KOPT-K1 (cell line): ENCODE measurements around the gene PLEK.
A peak's percentile ranks its signal among the peaks of the same experiment; 100 is the strongest.
"Not testable (repeated sequence)": the region's sequence is repeated elsewhere in the genome, so short reads cannot be mapped to it uniquely, and the experiment has no call there.

Source experiments
- H3K27ac ChIP-seq: fragments of 200-600 bp; sonication (generic); 2 replicates; pipeline ENCODE4 v1.5.1; 2016; ENCODE audit warnings: antibody characterized with exemption, mild to moderate bottlenecking, low read depth, low read length; ENCODE audit not compliant: poor library complexity, severe bottlenecking
- H3K36me3 ChIP-seq: fragments of 200-600 bp; sonication (generic); 2 replicates; pipeline ENCODE4 v1.5.1; 2017; ENCODE audit warnings: antibody characterized with exemption, mild to moderate bottlenecking, low read length, moderate library complexity; ENCODE audit not compliant: insufficient read depth
- H3K9me3 ChIP-seq: fragments of 200-600 bp; sonication (generic); 2 replicates; pipeline ENCODE4 v1.5.1; 2017; ENCODE audit warnings: antibody characterized with exemption, low read length, mild to moderate bottlenecking; ENCODE audit not compliant: insufficient read depth, poor library complexity, severe bottlenecking

The PLEK gene

DNA sequence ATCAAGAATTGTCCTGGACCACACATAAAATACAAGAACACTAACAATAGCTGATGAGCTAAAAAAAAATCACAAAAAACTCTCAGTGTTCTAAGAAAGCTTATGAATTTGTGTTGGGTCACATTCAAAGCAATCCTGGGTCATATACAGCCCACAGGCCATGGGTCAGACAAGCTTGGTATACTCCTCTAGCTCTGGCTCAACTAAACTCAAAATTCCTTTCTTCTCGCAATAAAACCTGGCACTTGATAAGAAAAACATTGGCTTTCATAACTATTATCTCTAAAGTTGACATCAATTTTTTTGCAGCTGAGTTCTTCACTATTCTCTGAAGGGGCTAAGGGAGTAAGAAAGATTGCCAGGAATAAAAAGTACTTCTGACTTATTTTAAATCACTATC, 63.7 kb downstream of the PLEK start:
- no peak overlapping the region for H3K27ac ChIP-seq
- H3K36me3 ChIP-seq: no peaks in the 10 kb centered on the region
- peaks cover 6% of the 10 kb centered on the region for H3K9me3 ChIP-seq

DNA sequence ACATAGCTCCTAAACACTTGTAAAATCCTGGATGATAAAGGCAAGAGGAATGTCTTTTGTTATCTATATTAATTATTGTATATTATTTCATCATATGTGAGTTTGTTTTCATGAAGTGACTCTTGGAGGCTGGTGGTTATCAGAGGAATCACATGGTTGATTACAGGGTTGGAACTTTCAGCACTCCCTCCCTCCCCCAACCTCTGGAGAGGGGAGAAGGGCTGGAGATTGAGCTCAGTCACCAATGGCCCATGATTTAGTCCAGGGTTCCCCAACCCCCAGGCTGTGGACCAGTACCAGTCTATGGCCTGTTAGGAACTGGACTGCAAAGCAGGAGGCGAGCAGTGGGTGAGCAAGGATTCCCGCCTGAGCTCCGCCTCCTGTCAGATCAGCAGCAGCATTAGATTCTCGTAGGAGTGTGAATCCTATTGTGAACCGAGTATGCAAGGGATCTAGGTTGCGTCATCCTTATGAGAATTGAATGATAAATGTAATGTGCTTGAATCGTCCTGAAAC, 64.3 kb downstream of the PLEK start:
- no peak overlapping the region for H3K27ac ChIP-seq
- H3K36me3 ChIP-seq: no peaks in the 10 kb centered on the region
- peaks cover 6% of the 10 kb centered on the region for H3K9me3 ChIP-seq

DNA sequence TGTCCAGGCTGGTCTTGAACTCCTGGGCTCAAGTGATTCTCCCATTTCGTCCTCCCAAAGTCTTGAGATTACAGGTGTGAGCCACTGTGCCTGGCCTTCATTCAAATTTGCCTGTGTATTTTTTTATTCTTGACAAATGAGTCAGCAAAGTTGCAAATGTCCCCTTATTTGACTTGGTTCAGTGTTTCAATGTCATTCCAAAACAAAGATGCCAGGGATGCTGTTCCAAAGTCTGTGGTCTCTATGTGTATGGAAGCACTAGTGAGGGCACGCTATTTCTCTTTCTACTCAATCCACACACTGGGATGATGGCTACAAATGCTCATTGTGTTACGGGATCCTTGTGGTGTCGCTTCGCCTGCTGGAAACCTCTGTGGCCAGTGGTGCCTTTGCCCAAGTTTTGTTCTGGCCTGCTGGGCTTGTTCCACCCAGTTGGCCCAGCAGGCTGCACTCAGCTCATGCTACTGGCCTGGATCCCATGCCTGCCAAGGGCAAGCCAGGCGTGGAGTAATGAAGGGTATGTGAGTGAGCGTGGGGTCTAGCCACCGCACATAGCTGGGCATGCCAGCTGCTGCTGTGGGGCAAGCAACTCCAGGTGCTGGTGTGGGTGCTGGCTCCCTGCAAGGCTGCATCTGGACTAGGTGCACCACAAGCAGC, 66.4 kb downstream of the PLEK start:
- H3K36me3 ChIP-seq: no peaks in the 10 kb centered on the region
- H3K27ac ChIP-seq: no peak overlapping the region

DNA sequence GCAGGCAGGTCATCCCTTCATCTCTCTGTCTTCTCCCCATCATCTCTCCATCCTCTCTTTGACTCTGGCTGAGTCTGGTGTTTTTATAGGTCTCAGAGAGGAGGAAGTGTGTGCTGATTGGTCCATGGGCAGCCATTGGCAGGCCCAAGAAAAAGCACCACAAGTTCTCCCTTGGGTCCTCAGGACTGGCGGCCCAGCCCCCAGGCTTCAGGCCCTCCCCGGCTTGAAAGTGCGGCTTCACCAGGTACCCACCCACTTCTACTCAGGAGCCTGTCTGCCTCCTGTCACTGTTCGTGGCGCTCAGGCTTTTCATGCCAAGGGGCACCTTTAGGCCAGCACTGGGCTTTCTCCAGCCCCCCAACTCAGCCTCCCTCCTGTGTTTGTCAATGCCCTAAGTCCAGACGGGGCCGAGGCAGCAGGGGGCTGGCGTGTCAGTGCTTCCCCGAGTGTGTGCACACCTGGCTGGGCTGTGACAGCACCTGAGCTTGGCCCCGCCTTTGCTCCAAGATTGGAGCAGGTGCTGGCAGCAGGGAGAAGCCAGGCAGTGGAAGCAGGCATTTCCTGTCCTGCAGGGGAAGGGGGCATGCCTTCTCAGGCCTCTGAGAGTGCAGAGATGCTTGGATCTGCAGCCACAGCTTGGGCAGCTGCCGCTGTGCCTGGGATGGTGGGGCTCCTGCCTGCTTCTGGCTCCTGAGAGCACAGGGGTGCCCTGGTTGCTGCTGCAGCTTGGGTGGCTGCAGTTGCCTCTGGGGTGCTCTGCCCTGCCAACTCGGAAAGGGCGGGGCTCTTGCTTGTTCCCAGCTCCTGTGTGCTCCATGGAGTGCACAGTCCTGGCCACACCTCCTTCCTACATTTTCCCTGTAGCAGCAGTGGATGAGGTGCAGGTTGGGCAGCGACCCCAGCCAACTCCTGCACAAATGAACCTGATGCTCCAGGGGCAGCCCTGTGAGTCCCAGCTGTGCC, 67.9 kb downstream of the PLEK start:
- no peak overlapping the region for H3K27ac ChIP-seq
- peaks cover 6% of the 10 kb centered on the region for H3K9me3 ChIP-seq
- no peaks in the 10 kb centered on the region for H3K36me3 ChIP-seq

More for the DNA sequence above, 66.4 kb downstream of the PLEK start:
- H3K9me3 ChIP-seq: peaks cover 6% of the 10 kb centered on the region

DNA sequence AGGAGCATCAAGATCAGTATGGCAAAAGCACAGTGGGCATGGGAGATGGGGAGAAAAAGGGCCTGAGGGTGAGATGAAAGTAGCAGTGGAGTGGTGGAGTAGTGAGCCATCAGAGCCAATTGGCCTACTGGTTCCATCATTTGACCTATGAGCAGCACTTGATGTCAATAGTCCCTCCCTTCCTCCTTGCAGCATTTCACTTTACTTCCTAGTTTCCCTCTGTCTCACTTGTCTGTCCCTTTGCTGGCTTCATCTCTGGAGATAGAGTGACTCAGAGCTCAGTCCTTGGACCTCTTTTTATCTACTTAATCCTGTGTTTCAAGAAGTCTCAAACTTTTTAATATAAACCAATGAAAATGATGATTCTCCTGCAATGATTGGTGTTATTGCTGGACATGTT, 69.9 kb downstream of the PLEK start:
- no peaks in the 10 kb centered on the region for H3K36me3 ChIP-seq
- H3K9me3 ChIP-seq: peaks cover 6% of the 10 kb centered on the region
- H3K27ac ChIP-seq: no peak overlapping the region

DNA sequence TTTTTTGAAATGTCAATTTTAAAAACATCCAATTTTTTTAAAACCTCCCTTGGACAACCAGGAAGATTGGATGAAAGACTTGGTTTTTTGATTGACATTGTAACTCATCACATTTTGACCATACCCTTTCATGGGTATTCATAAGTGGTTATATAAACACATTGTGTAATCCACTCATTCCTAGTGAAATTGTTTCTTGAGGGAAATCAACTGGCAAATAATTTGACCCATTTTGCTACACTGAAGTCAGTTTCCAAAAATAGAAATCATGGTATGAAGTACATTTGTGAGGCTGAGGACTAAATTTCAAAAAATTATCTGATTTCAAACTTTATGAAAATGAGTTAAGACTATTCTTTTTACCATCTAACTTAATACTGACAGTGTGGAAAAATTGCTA, 70.5 kb downstream of the PLEK start:
- peaks cover 6% of the 10 kb centered on the region for H3K9me3 ChIP-seq
- no peaks in the 10 kb centered on the region for H3K36me3 ChIP-seq
- H3K27ac ChIP-seq: no peak overlapping the region

DNA sequence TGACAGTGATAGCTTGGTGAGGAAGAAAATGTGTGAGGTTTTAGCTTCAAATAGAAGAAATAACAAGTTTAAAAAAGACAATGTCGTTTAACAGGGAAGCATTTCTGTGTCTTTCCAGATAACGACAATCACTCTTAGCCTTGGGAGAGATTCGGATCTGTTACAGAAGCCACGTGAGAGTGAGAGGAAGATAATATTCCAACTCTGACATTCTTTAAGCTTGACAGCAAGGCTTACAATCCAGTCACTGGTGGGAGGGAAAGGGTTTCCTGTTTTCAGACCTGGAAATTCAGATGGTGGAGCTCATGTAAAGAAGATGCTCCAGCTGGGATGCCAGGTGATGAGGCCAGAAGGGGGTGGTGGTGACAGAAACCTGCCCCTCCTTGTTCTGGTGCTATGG, 71.2 kb downstream of the PLEK start:
- Histone ChIP-seq H3K9me3 (peaks cover 6% of the 10 kb centered on the region), H3K27ac (no peak overlapping the region), H3K36me3 (no peaks in the 10 kb centered on the region)

DNA sequence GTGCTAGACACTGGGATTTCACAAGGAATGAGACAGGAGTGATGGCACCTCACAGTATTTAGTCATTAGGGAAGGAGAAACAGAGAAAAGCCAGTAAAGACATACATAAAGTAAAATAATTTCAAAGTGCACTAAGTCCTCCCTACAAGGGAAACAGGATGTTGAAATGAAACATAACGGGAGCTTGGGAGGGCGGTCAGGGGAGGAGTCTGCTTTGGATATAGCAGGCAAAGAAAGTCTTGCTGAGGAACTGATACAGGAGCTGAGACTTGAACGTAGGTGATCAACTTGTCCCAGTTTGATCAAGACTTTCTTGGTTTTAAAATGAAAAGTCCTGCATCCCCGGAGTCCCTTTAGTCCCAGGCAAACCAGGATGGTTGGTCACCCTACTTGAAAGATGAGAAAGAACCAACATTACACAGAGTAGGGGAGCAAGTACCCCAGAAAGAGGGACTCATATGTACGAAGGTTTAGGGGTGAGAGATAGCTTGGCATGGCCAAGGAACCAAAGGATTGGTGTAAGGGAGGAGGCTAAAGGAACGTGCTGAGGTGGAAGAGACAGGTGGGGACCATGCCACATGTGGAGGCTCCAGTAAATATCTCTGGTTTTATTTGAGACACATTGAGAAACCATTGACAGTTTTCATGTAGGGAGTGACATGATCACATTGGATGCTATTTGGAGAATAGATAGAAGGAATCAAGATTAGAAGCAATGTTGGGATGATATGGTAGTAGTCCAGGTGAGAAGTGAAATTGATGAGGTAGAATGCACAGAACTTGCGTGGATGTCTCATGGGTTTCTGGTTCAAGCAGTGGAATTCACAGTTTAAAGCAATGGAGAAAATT, 73.6 kb downstream of the PLEK start:
- Histone ChIP-seq H3K9me3 (no peaks in the 10 kb centered on the region), H3K27ac (no peak overlapping the region), H3K36me3 (no peaks in the 10 kb centered on the region)

DNA sequence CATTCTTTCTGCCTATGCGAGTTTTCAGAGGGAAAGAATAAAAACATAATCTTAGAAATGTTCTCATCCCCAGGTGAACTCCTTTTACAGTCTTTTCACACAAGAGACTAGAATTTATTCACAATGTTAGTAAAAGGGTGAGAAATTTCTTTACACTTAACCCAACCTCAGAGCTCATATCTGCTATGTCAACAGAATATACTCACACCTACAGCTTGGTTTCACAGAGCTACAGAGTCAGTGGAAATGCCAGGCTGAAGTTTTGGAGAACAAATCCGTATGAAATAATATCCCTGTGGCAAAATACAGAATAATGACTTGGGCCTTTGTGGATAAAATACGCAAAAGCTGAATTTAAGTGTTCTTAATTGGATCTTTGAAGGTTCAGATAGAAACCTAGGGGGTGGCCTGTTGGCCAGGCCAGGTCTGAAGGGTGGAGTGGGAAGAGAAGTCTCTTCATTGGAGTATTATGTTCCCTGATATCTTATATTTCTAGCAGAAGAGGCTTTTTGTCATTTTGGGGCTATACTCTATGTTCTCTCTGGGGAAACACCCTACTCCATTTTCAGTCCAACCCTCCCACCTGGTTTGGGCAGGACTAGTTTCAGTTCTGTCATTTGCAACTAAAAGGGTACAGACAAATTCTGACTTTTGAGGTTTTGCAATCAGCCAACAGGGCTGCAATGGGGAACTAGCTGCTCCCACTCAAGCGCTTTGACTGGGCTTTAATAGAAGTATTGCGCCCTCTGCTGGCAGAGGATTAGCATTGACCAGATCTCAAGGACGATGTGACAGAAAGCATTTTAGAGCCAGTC, 76.3 kb downstream of the PLEK start:
- Histone ChIP-seq H3K9me3 (no peaks in the 10 kb centered on the region), H3K36me3 (no peaks in the 10 kb centered on the region), H3K27ac (peak overlapping the region; percentile 7)

DNA sequence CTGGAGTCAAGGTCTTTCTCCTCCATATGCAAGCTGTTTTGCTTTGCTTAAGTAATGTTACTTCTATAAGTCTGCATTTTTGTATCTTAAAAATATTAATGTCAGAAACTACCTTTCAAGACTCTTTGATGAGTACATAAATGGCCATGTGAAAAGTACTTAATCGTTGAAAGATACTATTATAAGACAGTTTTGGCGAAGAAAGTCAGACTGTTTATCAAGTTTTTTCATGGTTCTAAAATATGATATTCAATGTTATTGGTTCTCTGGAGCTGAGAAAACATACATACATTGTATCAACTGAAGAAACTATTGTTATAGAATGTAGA, 76.9 kb downstream of the PLEK start:
- Histone ChIP-seq H3K36me3 (no peaks in the 10 kb centered on the region), H3K27ac (no peak overlapping the region), H3K9me3 (peaks cover 2% of the 10 kb centered on the region)

DNA sequence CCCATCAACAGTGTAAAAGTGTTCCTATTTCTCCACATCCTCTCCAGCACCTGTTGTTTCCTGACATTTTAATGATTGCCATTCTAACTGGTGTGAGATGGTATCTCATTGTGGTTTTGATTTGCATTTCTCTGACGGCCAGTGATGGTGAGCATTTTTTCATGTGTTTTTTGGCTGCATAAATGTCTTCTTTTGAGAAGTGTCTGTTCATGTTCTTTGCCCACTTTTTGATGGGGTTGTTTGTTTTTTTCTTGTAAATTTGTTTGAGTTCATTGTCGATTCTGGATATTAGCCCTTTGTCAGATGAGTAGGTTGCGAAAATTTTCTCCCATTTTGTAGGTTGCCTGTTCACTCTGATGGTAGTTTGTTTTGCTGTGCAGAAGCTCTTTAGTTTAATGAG, 81.3 kb downstream of the PLEK start:
- not testable (repeated sequence) for H3K36me3 ChIP-seq, H3K27ac ChIP-seq
- peaks cover 20% of the 10 kb centered on the region for H3K9me3 ChIP-seq
